Liver (tissue), 9 donors: ENCODE measurements around the gene ATF7. TPM values are rescaled to one million over a fixed set of nuclear protein-coding genes. Genes with fewer than 3 reads are reported as not detected.

Source experiments
- DNase-seq: peaks from one replicate; pipeline ENCODE4 v3.0.0-alpha.2; 2017; ENCODE audit warnings: low spot score
- H3K27ac ChIP-seq, 2 donors: one replicate each; pipeline ENCODE4 v1.7.0; 2013; ENCODE audit warnings: inconsistent platforms in 2 of 2, low read length in 2 of 2, control low read depth in 1 of 2, low read depth in 1 of 2, mild to moderate bottlenecking in 1 of 2
- H3K27me3 ChIP-seq, 4 donors: one replicate each; pipeline versions ENCODE4 v1.6.1 to v1.7.0; 2013; ENCODE audit warnings: low read length in 3 of 4, inconsistent platforms in 1 of 4, mild to moderate bottlenecking in 1 of 4, moderate library complexity in 1 of 4; ENCODE audit not compliant: control insufficient read depth in 4 of 4, insufficient read depth in 4 of 4
- H3K36me3 ChIP-seq, 4 donors: one replicate each; pipeline versions ENCODE4 v1.6.1 to v1.7.0; 2013; ENCODE audit warnings: low read length in 3 of 4, mild to moderate bottlenecking in 3 of 4, low read depth in 1 of 4, moderate library complexity in 1 of 4; ENCODE audit not compliant: control insufficient read depth in 4 of 4, insufficient read depth in 3 of 4
- H3K4me1 ChIP-seq, 4 donors: one replicate each; pipeline versions ENCODE4 v1.6.1 to v1.7.0; 2013; ENCODE audit warnings: low read length in 3 of 4, mild to moderate bottlenecking in 3 of 4, moderate library complexity in 1 of 4; ENCODE audit not compliant: control insufficient read depth in 4 of 4, insufficient read depth in 4 of 4
- H3K4me3 ChIP-seq, 3 donors: one replicate each; pipeline versions ENCODE4 v1.6.1 to v1.7.0; 2013; ENCODE audit warnings: low read length in 3 of 3, control low read depth in 1 of 3, low read depth in 1 of 3, mild to moderate bottlenecking in 1 of 3
- H3K9ac ChIP-seq, 2 donors: one replicate each; pipeline ENCODE4 v1.7.0; 2013; ENCODE audit warnings: low read length in 2 of 2, mild to moderate bottlenecking in 2 of 2, moderate library complexity in 2 of 2, control low read depth in 1 of 2, low read depth in 1 of 2
- H3K9me3 ChIP-seq, 4 donors: one replicate each; pipeline versions ENCODE4 v1.6.1 to v1.7.0; 2013; ENCODE audit warnings: low read length in 3 of 4; ENCODE audit not compliant: control insufficient read depth in 4 of 4
- EGR1 ChIP-seq, 2 donors: IDR thresholded peaks; 2 replicates each; pipeline ENCODE4 v1.6.1; 2016 to 2018; ENCODE audit warnings: antibody characterized with exemption in 2 of 2, low read depth in 2 of 2
- FOXA1 ChIP-seq: IDR thresholded peaks from 2 replicates; pipeline ENCODE4 v1.6.1; 2016; ENCODE audit warnings: antibody characterized with exemption
- FOXA2 ChIP-seq: IDR thresholded peaks from 2 replicates; pipeline ENCODE4 v1.6.1; 2016; ENCODE audit warnings: antibody characterized with exemption
- GABPA ChIP-seq, 2 donors: IDR thresholded peaks in 1 of 2; conservative IDR thresholded peaks in 1 of 2; 2 replicates each; pipeline ENCODE4 v1.6.1; 2016; ENCODE audit warnings: antibody characterized with exemption in 2 of 2, mild to moderate bottlenecking in 1 of 2, moderate library complexity in 1 of 2
- HNF4A ChIP-seq, 2 donors: conservative IDR thresholded peaks; 2 replicates each; pipeline ENCODE4 v1.6.1; 2016; ENCODE audit warnings: antibody characterized with exemption in 2 of 2, mild to moderate bottlenecking in 2 of 2
- HNF4G ChIP-seq: IDR thresholded peaks from 2 replicates; pipeline ENCODE4 v1.6.1; 2016; ENCODE audit warnings: antibody characterized with exemption
- JUND ChIP-seq, 2 donors: IDR thresholded peaks; 2 replicates each; pipeline ENCODE4 v1.6.1; 2016; ENCODE audit warnings: antibody characterized with exemption in 2 of 2
- NR2F2 ChIP-seq: IDR thresholded peaks from 2 replicates; pipeline ENCODE4 v1.6.1; 2016; ENCODE audit warnings: antibody characterized with exemption
- RAD21 ChIP-seq, 2 donors: IDR thresholded peaks; 2 replicates each; pipeline ENCODE4 v1.6.1; 2016; ENCODE audit warnings: antibody characterized with exemption in 2 of 2, mild to moderate bottlenecking in 2 of 2
- RXRA ChIP-seq, 2 donors: IDR thresholded peaks; 2 replicates each; pipeline ENCODE4 v1.6.1; 2017 to 2018; ENCODE audit warnings: antibody characterized with exemption in 2 of 2, mild to moderate bottlenecking in 1 of 2
- SP1 ChIP-seq: IDR thresholded peaks from 2 replicates; pipeline ENCODE4 v1.6.1; 2018; ENCODE audit warnings: antibody characterized with exemption, mild to moderate bottlenecking
- TAF1 ChIP-seq: conservative IDR thresholded peaks from 2 replicates; pipeline ENCODE4 v1.6.1; 2016; ENCODE audit warnings: antibody characterized with exemption, mild to moderate bottlenecking
- YY1 ChIP-seq: IDR thresholded peaks from 2 replicates; pipeline ENCODE4 v1.6.1; 2016; ENCODE audit warnings: antibody characterized with exemption, mild to moderate bottlenecking
- WGBS: extraction: QIAGEN DNeasy Blood & Tissue Kit; methylation state at CpG from one replicate; pipeline ENCODE4 v1.1.7; 2013; 5-methylcytosine and 5-hydroxymethylcytosine counted together
- polyA plus RNA-seq, 2 donors: library from polyadenylated mRNA; stranded (reverse) in 1 of 2; unstranded in 1 of 2; fragments of 200-250 nt in 1 of 2; fragments of >200 nt in 1 of 2; fragmentation: Nextera tagmentation in 1 of 2; extraction: Ambion mirVana in 1 of 2; gene quantifications; one replicate each; pipeline versions ENCODE4 v1.2.1 to v1.2.3, GENCODE V29; 2013 to 2015
- total RNA-seq, 2 donors: library from RNA; depleted of rRNA; stranded (reverse); fragments of >200 nt; gene quantifications; one replicate each; pipeline ENCODE4 v1.2.3, GENCODE V29; 2014
- TF ChIP-seq, protein P1 (sequence below): fragments of 150-350 bp; IDR thresholded peaks from 2 replicates; pipeline ENCODE4 v1.5.1; 2017; ENCODE audit warnings: improper control_type of control experiment, low read depth, low read length; ENCODE audit not compliant: missing input control
- TF ChIP-seq, protein P2 (sequence below): IDR thresholded peaks from 2 replicates; pipeline ENCODE4 v1.6.1; 2016; ENCODE audit warnings: antibody characterized with exemption
- TF ChIP-seq, protein P3 (sequence below): IDR thresholded peaks from 2 replicates; pipeline ENCODE4 v1.6.1; 2016; ENCODE audit warnings: antibody characterized with exemption
- TF ChIP-seq, protein P4 (sequence below): IDR thresholded peaks from 2 replicates; pipeline ENCODE4 v1.6.1; 2016; ENCODE audit warnings: antibody characterized with exemption, mild to moderate bottlenecking
- TF ChIP-seq, protein P5 (sequence below): IDR thresholded peaks from 2 replicates; pipeline ENCODE4 v1.6.1; 2016; ENCODE audit warnings: antibody characterized with exemption
- donor health status: healthy.
- donor health status: healthy.
- donor health status: healthy.
- donor health status: healthy.
- donor health status: healthy.

The ATF7 gene
- total and polyA plus RNA-seq, 4 donors, result 5.3 to 14.5 (median 9.9) TPM

DNA sequence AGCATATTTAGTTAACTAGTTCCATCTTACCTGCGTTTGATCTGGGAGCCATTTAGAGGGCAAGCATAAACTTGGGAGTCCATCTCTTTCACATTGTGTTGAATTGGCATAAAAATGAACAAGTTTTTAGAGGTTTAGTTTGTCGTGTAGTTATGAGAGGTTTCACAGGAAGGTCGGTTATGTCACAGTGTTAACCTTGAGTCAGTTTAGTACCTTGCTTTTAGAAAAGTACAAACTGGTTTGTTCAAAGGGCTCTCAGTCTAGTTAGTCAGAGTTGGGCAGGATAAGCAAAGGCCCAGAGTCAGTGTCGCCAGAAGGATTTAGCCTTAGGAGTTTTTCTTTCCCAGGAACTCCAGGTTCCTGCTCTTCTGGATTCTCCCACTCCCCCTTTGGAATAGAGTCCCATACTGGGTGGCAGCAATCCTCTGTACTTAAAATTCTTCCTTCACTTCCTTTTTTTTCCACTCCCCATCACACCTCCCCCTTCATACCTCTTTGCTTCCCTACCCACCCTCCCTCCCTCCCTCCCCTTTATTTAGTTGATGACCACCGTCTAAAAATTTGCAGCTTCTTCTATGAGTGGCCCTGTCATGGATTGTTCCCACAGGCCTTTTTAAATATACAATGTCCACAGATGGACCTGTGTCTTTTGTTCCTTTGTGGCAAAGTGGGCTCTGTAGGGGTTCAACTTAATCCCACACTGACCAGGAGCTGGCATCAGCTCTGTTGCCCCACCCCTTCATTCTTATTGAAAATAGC is 162.2 kb downstream of the ATF7 start:
- TF ChIP-seq RAD21 (IDR thresholded peaks at IDR 0.05) (no peak), EGR1 (IDR thresholded peaks at IDR 0.05; ENCODE audit: low read depth in 2 of 2) (no peak), HNF4G (no peak), SP1 (no peak), HNF4A (conservative IDR thresholded peaks at IDR 0.05) (no peak), JUND (IDR thresholded peaks at IDR 0.05) (no peak), RXRA (IDR thresholded peaks at IDR 0.05) (no peak), FOXA1 (no peak), YY1 (no peak), GABPA (IDR thresholded peaks at IDR 0.05 in 1 of 2, conservative IDR thresholded peaks at IDR 0.05 in 1 of 2) (no peak), FOXA2 (no peak), TAF1 (no peak), NR2F2 (no peak)
- TF ChIP-seq, protein P1, sequence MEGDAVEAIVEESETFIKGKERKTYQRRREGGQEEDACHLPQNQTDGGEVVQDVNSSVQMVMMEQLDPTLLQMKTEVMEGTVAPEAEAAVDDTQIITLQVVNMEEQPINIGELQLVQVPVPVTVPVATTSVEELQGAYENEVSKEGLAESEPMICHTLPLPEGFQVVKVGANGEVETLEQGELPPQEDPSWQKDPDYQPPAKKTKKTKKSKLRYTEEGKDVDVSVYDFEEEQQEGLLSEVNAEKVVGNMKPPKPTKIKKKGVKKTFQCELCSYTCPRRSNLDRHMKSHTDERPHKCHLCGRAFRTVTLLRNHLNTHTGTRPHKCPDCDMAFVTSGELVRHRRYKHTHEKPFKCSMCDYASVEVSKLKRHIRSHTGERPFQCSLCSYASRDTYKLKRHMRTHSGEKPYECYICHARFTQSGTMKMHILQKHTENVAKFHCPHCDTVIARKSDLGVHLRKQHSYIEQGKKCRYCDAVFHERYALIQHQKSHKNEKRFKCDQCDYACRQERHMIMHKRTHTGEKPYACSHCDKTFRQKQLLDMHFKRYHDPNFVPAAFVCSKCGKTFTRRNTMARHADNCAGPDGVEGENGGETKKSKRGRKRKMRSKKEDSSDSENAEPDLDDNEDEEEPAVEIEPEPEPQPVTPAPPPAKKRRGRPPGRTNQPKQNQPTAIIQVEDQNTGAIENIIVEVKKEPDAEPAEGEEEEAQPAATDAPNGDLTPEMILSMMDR, result no peak
- TF ChIP-seq, protein P2, sequence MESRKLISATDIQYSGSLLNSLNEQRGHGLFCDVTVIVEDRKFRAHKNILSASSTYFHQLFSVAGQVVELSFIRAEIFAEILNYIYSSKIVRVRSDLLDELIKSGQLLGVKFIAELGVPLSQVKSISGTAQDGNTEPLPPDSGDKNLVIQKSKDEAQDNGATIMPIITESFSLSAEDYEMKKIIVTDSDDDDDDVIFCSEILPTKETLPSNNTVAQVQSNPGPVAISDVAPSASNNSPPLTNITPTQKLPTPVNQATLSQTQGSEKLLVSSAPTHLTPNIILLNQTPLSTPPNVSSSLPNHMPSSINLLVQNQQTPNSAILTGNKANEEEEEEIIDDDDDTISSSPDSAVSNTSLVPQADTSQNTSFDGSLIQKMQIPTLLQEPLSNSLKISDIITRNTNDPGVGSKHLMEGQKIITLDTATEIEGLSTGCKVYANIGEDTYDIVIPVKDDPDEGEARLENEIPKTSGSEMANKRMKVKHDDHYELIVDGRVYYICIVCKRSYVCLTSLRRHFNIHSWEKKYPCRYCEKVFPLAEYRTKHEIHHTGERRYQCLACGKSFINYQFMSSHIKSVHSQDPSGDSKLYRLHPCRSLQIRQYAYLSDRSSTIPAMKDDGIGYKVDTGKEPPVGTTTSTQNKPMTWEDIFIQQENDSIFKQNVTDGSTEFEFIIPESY, result no peak
- TF ChIP-seq, protein P3, sequence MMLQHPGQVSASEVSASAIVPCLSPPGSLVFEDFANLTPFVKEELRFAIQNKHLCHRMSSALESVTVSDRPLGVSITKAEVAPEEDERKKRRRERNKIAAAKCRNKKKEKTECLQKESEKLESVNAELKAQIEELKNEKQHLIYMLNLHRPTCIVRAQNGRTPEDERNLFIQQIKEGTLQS, result no peak
- TF ChIP-seq, protein P4, sequence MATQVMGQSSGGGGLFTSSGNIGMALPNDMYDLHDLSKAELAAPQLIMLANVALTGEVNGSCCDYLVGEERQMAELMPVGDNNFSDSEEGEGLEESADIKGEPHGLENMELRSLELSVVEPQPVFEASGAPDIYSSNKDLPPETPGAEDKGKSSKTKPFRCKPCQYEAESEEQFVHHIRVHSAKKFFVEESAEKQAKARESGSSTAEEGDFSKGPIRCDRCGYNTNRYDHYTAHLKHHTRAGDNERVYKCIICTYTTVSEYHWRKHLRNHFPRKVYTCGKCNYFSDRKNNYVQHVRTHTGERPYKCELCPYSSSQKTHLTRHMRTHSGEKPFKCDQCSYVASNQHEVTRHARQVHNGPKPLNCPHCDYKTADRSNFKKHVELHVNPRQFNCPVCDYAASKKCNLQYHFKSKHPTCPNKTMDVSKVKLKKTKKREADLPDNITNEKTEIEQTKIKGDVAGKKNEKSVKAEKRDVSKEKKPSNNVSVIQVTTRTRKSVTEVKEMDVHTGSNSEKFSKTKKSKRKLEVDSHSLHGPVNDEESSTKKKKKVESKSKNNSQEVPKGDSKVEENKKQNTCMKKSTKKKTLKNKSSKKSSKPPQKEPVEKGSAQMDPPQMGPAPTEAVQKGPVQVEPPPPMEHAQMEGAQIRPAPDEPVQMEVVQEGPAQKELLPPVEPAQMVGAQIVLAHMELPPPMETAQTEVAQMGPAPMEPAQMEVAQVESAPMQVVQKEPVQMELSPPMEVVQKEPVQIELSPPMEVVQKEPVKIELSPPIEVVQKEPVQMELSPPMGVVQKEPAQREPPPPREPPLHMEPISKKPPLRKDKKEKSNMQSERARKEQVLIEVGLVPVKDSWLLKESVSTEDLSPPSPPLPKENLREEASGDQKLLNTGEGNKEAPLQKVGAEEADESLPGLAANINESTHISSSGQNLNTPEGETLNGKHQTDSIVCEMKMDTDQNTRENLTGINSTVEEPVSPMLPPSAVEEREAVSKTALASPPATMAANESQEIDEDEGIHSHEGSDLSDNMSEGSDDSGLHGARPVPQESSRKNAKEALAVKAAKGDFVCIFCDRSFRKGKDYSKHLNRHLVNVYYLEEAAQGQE, result no peak
- TF ChIP-seq, protein P5, sequence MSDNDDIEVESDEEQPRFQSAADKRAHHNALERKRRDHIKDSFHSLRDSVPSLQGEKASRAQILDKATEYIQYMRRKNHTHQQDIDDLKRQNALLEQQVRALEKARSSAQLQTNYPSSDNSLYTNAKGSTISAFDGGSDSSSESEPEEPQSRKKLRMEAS, result no peak
- peaks cover 35 to 99% (median 94%) of the 10 kb centered on the region in 4 donors for H3K36me3 ChIP-seq
- WGBS, result 65% methylated on average over 5 of the region's 5 CpGs

More for the DNA sequence above, 162.2 kb downstream of the ATF7 start:
- no peak overlapping the region for H3K4me3 ChIP-seq
- no peaks in the 10 kb centered on the region for H3K27me3 ChIP-seq
- no peak overlapping the region for H3K9ac ChIP-seq
- no peak for DNase-seq
- H3K4me1 ChIP-seq, result peaks cover 0 to 6% (median 6%) of the 10 kb centered on the region in 4 donors
- H3K9me3 ChIP-seq, result no peaks in the 10 kb centered on the region
- no peak overlapping the region for H3K27ac ChIP-seq
